SH-SY5Y (cell line): ENCODE measurements around the gene SOX6.
A peak's percentile ranks its signal among the peaks of the same experiment; 100 is the strongest.

Experiments
- GATA2 ChIP-seq: IDR thresholded peaks from 2 replicates; pipeline ENCODE4 v1.6.1; 2011; ENCODE audit warnings: mild to moderate bottlenecking, low read depth, low read length
- GATA3 ChIP-seq: IDR thresholded peaks from 2 replicates; pipeline ENCODE4 v1.6.1; 2011; ENCODE audit warnings: low read depth, mild to moderate bottlenecking, low read length, moderate library complexity

SOX6 gene

DNA sequence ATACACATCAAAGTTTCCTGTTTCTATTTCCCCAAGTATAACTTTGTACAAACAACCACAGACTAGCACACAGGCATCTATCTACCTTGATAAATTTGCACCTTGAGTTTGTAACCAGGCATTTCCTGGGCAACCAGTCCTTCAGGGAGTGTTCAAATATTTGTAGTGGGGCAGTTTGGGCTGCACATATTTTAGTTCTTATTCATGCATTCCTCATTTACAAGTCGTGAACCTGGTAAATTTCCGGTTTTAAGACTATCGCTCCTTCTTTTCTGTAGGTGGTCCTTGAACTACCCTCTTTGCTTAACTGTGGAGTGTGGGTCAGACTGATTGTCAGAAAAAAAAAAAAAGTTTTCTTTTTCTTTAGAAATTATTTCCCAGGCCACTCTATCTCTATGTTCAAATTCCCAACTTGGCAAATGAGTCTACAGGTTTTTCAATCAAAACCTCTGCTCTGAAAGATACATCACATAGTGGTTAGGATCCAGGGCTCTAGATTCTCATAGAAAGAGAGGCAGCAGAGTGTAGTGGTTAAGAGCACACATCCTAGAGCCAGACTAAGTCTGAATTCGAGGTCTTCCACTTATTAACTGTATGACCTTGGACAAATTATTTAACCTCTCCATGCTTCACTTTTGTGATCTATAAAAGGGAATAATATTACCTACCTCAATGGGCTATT lies 201.5 kb downstream of the SOX6 start:
- no peak for TF ChIP-seq GATA3
- no peak for TF ChIP-seq GATA2

- TF ChIP-seq GATA2, result no peak
- no peak for TF ChIP-seq GATA3
Measured at GRCh38 chr11:16153951-16154350, 202.4 kb downstream of the SOX6 start.

- TF ChIP-seq GATA3 (no peak), GATA2 (no peak)
Measured at GRCh38 chr11:16151138-16151537, 205.2 kb downstream of the SOX6 start.

DNA sequence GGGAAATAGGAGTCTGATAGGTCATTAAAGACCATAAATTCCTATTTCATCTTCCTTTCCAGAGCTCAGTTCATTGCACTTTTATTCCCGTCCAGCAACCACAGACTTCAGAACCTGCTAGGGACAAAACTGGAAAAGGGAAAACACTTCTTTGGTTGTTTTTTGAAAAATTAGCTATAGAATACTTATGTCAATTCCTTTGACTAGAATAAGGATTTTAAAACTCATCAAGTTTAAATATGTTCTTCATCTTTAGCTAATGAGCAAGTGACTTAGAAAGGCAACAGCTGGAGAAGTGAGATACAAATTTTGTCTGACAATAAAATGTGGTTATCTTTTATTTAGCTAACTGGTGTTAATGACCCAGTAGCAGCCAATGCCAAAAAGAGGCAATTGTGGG lies 206.9 kb downstream of the SOX6 start:
- TF ChIP-seq GATA3 (no peak), GATA2 (no peak)

DNA sequence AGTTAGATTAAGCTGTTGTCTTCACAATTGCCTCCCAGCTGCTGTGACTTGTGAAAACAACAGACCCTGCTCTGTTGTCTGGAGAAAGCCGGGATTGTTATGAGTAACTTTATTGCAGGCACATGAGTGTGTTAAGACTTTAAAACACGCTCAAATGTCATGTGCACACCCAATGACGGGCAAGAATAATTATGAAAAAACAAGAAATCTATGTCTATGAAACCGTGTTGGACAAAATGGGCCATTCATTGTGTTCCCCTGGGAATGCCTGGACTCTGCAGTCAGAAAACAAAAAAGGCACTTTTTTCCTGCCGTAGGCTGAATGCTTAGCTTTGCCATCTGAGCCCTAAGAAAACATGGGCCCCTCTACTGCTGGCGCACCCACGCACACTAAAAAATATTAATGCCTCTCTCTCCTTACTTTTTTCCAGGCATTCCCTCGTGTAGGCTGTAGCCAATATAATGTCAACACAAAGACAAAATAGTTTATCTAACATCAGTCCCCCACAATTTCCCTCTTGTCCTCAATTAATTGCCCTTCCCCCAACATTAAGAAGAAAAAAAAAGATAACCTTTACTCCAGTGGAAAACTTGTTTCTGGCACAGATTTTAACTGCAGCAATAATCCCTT lies 207.9 kb downstream of the SOX6 start:
- no peak for TF ChIP-seq GATA3
- no peak for TF ChIP-seq GATA2

DNA sequence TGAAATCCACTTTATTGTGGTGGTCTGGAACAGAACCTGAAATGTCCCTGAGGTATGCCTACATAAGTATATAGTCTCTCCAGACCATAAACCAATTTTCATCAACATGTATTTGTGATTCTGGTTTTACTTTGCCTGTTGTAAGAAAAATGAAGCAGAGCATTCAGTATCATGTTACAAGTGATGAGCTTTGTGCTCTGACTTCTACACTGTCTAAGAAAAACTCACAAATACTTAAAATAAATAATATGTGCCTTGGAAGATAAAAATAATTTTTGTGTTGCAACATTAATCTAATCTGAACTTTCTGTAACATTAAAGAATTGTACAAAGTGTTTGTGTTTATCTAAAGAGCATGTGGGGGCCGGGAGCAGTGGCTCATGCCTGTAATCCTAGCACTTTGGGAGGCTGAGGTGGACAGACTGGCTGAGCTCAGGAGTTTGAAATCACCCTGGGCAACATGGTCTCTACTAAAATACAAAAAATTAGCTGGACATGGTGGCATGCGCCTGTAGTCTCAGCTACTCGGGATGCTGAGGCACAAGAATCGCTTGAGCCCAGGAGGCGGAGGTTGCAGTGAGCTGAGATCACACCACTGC lies 219.5 kb downstream of the SOX6 start:
- TF ChIP-seq GATA2 (no peak), GATA3 (no peak)

- TF ChIP-seq GATA3, result no peak
Measured at GRCh38 chr11:16133867-16134266, 222.5 kb downstream of the SOX6 start.

- no peak for TF ChIP-seq GATA2
- TF ChIP-seq GATA3, result no peak
Measured at GRCh38 chr11:16127732-16128131, 228.6 kb downstream of the SOX6 start.

GRCh38 chr11:16126362-16126761 lies 230.0 kb downstream of the SOX6 start:
- TF ChIP-seq GATA2, result peak; percentile 95
- TF ChIP-seq GATA3, result peak; percentile 94

- TF ChIP-seq GATA2 (no peak), GATA3 (no peak)
Measured at GRCh38 chr11:16125796-16126195, 230.6 kb downstream of the SOX6 start.

DNA sequence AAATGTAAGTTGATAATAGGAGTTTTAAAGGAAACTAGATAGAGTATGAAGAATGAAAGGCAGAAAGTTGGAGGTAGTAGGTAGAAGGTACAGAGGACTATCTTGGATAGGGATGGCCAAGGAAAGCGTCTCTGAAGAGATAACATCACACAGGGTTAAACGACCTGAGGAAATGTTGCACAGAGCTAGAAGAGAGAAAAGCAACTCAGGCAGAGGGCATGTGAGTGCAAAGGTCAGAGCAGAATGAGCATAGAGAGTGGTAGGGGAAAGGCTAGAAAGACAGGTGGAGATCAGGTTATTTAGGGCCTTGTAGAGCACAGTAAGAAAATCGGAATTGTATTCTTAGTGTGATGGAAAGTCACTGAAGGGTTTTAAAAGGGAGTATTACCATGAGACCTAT lies 232.0 kb downstream of the SOX6 start:
- TF ChIP-seq GATA2, result no peak
- TF ChIP-seq GATA3, result no peak

DNA sequence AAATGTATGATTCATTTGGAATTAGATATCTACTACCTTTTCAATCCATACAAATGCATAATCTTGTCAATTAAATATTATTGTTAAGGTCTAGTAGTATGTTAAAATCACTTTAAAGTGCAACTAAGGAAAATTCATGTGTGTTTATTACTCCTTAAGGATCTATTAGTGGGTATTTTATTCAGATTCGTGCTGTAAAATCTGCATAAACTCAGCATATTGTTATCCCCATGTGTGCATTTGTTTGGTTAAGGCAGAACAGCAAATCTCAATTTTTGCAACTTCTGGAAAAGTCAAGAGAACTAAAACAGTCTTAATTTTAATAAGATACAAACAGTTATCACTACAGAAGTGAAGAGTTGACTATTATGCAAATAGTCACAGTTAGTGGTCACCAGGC lies 234.5 kb downstream of the SOX6 start:
- no peak for TF ChIP-seq GATA3
- TF ChIP-seq GATA2, result no peak

DNA sequence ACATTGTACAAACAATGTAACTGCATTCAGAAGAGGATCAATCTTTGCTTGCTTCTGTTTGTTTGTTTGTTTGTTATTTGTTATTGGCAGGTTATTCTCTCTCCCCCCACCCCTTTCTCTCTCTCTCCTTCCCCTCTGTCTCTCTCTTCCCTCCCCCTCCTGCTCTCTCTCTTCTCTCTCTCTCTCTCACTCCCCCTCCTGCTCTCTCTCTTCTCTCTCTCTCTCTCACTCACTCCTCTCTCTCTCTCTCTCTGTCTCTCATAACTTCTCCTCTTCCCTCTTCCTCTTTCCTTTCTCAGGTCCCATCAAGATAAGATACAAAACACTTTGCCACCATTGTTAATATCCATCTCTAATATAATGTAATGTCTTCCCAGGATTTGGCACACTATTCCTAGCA lies 236.3 kb downstream of the SOX6 start:
- no peak for TF ChIP-seq GATA3

DNA sequence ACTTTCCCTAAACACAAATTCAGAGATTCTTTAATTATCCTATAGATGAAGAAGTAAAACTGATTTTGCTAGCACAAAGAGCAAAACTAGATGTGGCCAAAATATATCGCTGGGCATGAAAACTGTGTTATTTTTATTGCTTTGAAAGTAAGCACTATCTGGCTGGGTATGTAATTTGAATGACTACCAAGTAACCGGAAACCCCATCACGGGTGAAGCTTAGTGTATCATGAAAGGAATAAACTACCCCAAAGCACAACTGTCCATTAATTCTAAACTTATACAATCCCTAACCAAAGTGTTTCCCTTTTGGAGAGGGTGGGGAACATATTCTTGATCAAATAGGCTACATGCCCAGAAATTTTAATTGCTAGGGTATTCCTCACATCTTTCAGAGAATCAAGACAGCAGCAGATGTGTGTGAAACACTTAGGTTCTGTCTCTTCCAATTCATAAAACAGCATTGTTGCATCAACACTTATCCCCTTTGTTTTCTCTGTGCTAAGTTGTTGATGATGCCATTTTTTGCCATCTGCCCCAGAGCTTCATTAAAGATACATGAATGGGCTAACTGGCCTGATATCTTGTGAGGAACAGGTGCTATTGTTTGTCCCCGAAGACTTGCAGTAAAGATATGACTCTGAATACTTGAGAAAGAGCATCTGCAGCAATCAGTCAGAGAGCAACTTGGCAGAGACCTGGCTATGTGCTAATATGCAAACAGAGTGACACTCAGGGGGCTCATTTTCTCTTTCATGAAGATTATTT lies 238.2 kb downstream of the SOX6 start:
- no peak for TF ChIP-seq GATA2
- TF ChIP-seq GATA3, result no peak
